Fibroblast of mammary gland (primary cell): ENCODE data around the gene PAX7.

Experiments used
- DNase-seq: peaks from one replicate; pipeline ENCODE4 v3.0.0-alpha.2; 2010; ENCODE audit warnings: low read depth
- H3K4me3 ChIP-seq: 2 replicates; pipeline ENCODE4 v1.5.1; 2011; ENCODE audit warnings: low read depth, mild to moderate bottlenecking, low read length, moderate library complexity; ENCODE audit not compliant: control insufficient read depth
- TF ChIP-seq, protein P1 (sequence below): conservative IDR thresholded peaks from 2 replicates; pipeline ENCODE4 v1.5.1; 2011; ENCODE audit warnings: low read depth, low read length, inconsistent platforms; ENCODE audit not compliant: control insufficient read depth, insufficient read depth

Gene PAX7

DNA sequence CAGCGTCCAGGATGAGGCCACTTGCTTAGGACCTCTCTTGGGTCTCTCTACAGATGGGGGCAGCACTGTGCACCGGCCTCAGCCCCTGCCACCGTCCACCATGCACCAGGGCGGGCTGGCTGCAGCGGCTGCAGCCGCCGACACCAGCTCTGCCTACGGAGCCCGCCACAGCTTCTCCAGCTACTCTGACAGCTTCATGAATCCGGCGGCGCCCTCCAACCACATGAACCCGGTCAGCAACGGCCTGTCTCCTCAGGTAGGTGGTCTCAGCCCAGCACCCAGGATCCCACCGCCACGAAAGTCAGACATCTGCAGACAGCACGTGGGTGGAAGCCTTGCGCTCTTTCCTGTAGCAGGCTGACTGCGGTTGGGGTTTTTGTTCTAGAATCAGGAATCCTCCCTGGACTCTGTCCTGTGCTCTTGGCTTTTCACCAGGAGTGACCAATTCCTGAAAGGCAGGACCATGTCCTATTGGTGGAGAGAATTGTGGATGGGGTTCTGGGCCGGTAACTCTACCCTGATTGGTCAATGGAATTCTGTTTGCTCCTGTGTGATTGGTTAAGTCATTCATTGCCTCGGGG, 72.5 kb downstream of the PAX7 start:
- peak; percentile 10 for DNase-seq
- TF ChIP-seq, protein P1, sequence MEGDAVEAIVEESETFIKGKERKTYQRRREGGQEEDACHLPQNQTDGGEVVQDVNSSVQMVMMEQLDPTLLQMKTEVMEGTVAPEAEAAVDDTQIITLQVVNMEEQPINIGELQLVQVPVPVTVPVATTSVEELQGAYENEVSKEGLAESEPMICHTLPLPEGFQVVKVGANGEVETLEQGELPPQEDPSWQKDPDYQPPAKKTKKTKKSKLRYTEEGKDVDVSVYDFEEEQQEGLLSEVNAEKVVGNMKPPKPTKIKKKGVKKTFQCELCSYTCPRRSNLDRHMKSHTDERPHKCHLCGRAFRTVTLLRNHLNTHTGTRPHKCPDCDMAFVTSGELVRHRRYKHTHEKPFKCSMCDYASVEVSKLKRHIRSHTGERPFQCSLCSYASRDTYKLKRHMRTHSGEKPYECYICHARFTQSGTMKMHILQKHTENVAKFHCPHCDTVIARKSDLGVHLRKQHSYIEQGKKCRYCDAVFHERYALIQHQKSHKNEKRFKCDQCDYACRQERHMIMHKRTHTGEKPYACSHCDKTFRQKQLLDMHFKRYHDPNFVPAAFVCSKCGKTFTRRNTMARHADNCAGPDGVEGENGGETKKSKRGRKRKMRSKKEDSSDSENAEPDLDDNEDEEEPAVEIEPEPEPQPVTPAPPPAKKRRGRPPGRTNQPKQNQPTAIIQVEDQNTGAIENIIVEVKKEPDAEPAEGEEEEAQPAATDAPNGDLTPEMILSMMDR = no peak
- H3K4me3 ChIP-seq = no peak overlapping the region

DNA sequence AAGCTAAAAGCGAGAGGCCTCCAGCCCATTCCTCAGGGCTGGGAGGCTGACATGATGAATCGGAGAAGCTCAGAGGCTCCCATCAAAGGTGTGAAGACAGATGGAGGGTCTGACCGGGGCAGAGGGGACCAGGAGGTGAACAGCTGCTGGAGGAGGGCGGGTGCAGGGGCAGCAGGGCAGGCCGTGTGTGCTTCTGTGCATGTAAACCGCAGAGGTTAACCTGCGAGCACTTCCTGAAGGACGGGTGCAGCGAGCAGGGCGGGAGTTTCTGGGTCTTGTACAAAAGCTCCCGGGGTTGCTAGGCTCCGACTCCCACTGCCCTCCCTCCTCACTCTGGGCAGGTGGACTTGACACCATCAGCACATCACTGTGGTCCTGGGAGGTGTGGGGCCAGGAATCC, 75.2 kb downstream of the PAX7 start:
- TF ChIP-seq, protein P1 = no peak
- DNase-seq = no peak
- H3K4me3 ChIP-seq = no peak overlapping the region

DNA sequence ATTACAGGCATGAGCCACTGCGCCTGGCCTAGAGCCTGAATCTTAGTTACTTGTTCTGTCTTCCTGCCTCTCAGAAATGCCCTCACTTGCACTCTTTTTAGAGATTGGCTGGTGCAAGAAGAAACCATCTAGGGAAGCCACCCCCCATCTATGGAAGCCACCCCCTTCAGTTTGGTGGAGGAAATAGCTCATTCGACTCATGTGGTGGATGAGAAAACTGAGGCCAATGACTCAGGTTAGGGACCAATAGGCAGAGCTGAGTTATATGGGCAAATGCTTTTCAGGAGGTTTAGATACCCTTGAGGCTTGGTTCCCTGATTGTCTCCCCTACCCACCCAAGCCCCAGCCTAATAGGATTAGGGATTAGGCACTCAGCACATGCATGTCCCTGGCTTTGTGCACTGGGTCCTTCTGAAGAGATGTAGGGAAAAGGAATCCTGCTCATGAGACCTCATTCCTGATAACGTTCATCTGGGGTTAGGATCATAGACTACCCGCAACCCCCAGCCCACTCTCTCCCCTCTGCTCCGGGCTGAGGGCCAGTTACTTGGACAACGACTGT, 77.1 kb downstream of the PAX7 start:
- TF ChIP-seq, protein P1 = no peak
- H3K4me3 ChIP-seq = no peak overlapping the region
- no peak for DNase-seq

DNA sequence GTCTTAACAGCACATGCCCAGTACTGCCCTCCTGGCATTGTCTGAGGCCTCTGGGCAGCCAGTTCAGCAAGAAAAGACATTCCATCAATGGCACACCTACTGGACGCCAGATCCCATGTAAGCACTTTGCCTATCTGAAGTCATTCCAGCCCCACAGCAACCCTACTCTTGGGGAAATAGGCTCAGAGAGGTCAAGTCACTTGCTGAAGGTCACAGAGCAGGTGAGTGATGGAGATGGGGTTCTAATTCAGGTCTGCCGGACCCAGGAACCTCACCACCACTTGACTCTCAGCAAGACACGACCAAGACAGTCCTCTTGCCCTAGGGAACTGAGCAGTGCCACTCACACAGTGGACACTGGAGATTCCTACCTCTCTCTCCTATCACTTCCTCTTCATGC, 79.4 kb downstream of the PAX7 start:
- no peak for DNase-seq
- no peak overlapping the region for H3K4me3 ChIP-seq
- TF ChIP-seq, protein P1 = no peak

DNA sequence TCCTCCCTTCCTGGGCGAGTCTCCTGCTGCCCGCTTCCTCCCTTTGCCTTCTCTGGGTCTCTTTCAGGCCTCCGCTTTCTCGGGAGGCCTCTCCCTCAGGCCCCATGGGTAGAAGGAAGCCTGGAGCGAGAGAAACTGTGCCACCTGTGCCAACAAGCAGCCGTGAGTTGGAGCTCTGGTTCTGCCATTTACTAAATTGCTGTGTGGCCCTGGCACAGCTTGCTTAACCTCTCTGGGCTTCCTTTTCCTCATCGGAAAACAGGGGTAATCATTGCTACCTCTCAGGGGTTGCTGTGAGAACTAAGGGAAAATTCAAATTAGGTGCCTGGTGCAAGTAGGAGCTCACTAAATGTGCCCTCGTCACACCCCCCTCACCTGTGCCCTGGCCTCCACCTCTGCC, 80.4 kb downstream of the PAX7 start:
- TF ChIP-seq, protein P1 = no peak
- H3K4me3 ChIP-seq = no peak overlapping the region
- no peak for DNase-seq

DNA sequence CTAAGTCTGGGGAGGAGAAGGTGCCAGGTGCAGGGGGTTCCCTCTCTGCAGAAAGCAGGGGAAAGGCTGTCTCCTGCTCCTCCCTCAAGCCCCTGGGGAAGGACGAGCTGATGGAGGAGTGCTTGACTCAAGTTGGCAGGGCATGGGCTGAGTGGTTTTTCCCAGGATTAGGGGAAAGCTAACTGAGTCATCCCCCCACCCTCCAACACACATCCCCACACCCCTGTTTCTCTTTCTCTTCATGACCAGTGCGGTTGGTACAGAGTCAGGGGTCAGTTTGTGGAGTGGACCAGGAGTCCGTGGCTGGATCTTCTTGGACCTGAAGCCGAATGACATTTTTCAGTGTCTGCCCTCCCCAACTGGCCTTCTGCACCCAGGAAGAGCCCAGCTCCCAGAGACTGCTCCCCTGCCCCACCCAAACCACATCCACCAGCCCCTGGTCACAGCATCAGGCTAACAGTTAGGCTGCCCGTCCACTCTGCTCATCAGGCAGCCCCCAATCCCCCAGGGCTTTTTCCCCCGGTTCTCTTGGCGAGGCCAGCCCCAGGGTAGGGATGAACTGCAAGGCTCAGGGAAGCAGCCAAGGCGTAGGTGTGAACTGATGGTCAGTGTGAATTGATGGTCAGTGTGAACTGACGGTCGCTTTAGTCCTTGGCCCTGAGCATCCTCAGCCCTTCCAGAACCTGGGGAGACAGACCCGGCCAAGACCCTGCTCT, 81.0 kb downstream of the PAX7 start:
- no peak for DNase-seq
- no peak overlapping the region for H3K4me3 ChIP-seq
- TF ChIP-seq, protein P1 = no peak
